ENCODE data around the gene GPRC5C.

GPRC5C gene

GRCh38 chr17:74453665-74454196 is 21.8 kb downstream of the GPRC5C start:
- DNase-seq: peak; percentile 87

- DNase-seq: no peak
These were observed 22.5 kb downstream of the GPRC5C start for GRCh38 chr17:74454197-74455024.

GRCh38 chr17:74455025-74455545 is 23.2 kb downstream of the GPRC5C start:
- no peak for DNase-seq

- no peak for DNase-seq
These were observed 23.9 kb downstream of the GPRC5C start for GRCh38 chr17:74455821-74456220.

GRCh38 chr17:74457146-74457819 is 25.4 kb downstream of the GPRC5C start:
- peak; percentile 91 for DNase-seq

- no peak for DNase-seq
These were observed 25.9 kb downstream of the GPRC5C start for GRCh38 chr17:74457820-74458166.

- DNase-seq: no peak
These were observed 26.9 kb downstream of the GPRC5C start for GRCh38 chr17:74458835-74459234.

- no peak for DNase-seq
These were observed 27.7 kb downstream of the GPRC5C start for GRCh38 chr17:74459622-74460021.

GRCh38 chr17:74460241-74460640 is 28.4 kb downstream of the GPRC5C start:
- DNase-seq: no peak

- no peak for DNase-seq
These were observed 29.1 kb downstream of the GPRC5C start for GRCh38 chr17:74460996-74461395.

- DNase-seq: no peak
These were observed 29.7 kb downstream of the GPRC5C start for GRCh38 chr17:74461611-74462010.

GRCh38 chr17:74464730-74465377 is 33.0 kb downstream of the GPRC5C start:
- DNase-seq: no peak

GRCh38 chr17:74465378-74466110 is 33.7 kb downstream of the GPRC5C start:
- DNase-seq: no peak

GRCh38 chr17:74466111-74466827 is 34.4 kb downstream of the GPRC5C start, which contains the start of gene CD300A:
Gene CD300A (plus strand): TSS chr17:74466634. CDS start chr17:74466704, 70 bp downstream.
- no peak for DNase-seq

- DNase-seq: no peak
These were observed 34.9 kb downstream of the GPRC5C start for GRCh38 chr17:74466828-74467184.

- DNase-seq: no peak
These were observed 35.5 kb downstream of the GPRC5C start for GRCh38 chr17:74467221-74467951.

GRCh38 chr17:74471341-74471740 is 39.5 kb downstream of the GPRC5C start:
- DNase-seq: no peak

GRCh38 chr17:74472890-74473289 is 41.0 kb downstream of the GPRC5C start:
- no peak for DNase-seq

- DNase-seq: no peak
These were observed 41.4 kb downstream of the GPRC5C start for GRCh38 chr17:74473294-74473693.

GRCh38 chr17:74474043-74474792 is 42.3 kb downstream of the GPRC5C start:
- DNase-seq: no peak
